ENCODE measurements around the gene STOML1. TPM values are rescaled to one million over a fixed set of nuclear protein-coding genes. Genes with fewer than 3 reads are reported as not detected.

The STOML1 gene
- total RNA-seq, 1 donor from 2014 or later = 15.3 TPM

GRCh38 chr15:73955861-73956742, 36.0 kb downstream of the STOML1 start:
- no peak for TF ChIP-seq CTCF (IDR thresholded peaks at IDR 0.05)
- intact Hi-C loops (cut with DNase I) = loop anchor here (10.0 kb wide), 1 partner anchor 359 kb away; no protein-coding TSS in a partner anchor
- Histone ChIP-seq H3K27ac (peak overlapping the region; percentile 45 to 68), H3K4me1 (peaks cover 16 to 42% of the 10 kb centered on the region in 2 donors), H3K27me3 (no peaks in the 10 kb centered on the region), H3K9me3 (no peaks in the 10 kb centered on the region), H3K36me3 (peaks cover 0 to 7% of the 10 kb centered on the region in 2 donors), H3K4me3 (no peak overlapping the region)
- peak in 1 of 2 donors; percentile 52 for DNase-seq (ENCODE audit: low spot score in 2 of 2)

- intact Hi-C loops (cut with DNase I) = loop anchor here (10.0 kb wide), 1 partner anchor 359 kb away; no protein-coding TSS in a partner anchor
- peaks cover 16 to 50% of the 10 kb centered on the region in 2 donors for H3K4me1 ChIP-seq
- peak overlapping the region in 1 of 2 donors; percentile 100 for H3K27ac ChIP-seq
- no peak for TF ChIP-seq CTCF (IDR thresholded peaks at IDR 0.05)
- H3K4me3 ChIP-seq = no peak overlapping the region
- peak in 1 of 2 donors; percentile 58 for DNase-seq (ENCODE audit: low spot score in 2 of 2)
- H3K9me3 ChIP-seq = no peaks in the 10 kb centered on the region
- peaks cover 0 to 7% of the 10 kb centered on the region in 2 donors for H3K36me3 ChIP-seq
- no peaks in the 10 kb centered on the region for H3K27me3 ChIP-seq
These were observed 36.8 kb downstream of the STOML1 start for GRCh38 chr15:73955326-73955725.

- Histone ChIP-seq H3K9me3 (no peaks in the 10 kb centered on the region), H3K4me3 (no peak overlapping the region), H3K27ac (peak overlapping the region; percentile 99 to 100), H3K4me1 (peaks cover 16 to 51% of the 10 kb centered on the region in 2 donors), H3K36me3 (peaks cover 5 to 12% of the 10 kb centered on the region in 2 donors), H3K27me3 (no peaks in the 10 kb centered on the region)
- DNase-seq (ENCODE audit: low spot score in 2 of 2) = peak in 1 of 2 donors; percentile 61
- intact Hi-C loops (cut with DNase I) = loop anchor here (10.0 kb wide), 1 partner anchor 360 kb away; no protein-coding TSS in a partner anchor
- no peak for TF ChIP-seq CTCF (IDR thresholded peaks at IDR 0.05)
These were observed 37.6 kb downstream of the STOML1 start for GRCh38 chr15:73954188-73955145.

GRCh38 chr15:73952913-73953750, 39.0 kb downstream of the STOML1 start:
- H3K36me3 ChIP-seq = peaks cover 17 to 26% of the 10 kb centered on the region in 2 donors
- no peak overlapping the region for H3K4me3 ChIP-seq
- H3K27me3 ChIP-seq = no peaks in the 10 kb centered on the region
- no peaks in the 10 kb centered on the region for H3K9me3 ChIP-seq
- no peak for TF ChIP-seq CTCF (IDR thresholded peaks at IDR 0.05)
- intact Hi-C loops (cut with DNase I) = loop anchor here (10.0 kb wide), 1 partner anchor 362 kb away; no protein-coding TSS in a partner anchor
- peaks cover 16 to 51% of the 10 kb centered on the region in 2 donors for H3K4me1 ChIP-seq
- peak overlapping the region; percentile 99 to 100 for H3K27ac ChIP-seq
- DNase-seq (ENCODE audit: low spot score in 2 of 2) = peak in 1 of 2 donors; percentile 60
